Right atrium auricular region (tissue), 2 donors: Measurements from ENCODE around the gene SHISA4. TPM values are rescaled to one million over a fixed set of nuclear protein-coding genes. Genes with fewer than 3 reads are reported as not detected.
"Not testable (repeated sequence)": the region's sequence is repeated elsewhere in the genome, so short reads cannot be mapped to it uniquely, and the experiment has no call there.

Experiments
- DNase-seq: peaks from one replicate; pipeline ENCODE4 v3.0.0-alpha.2; 2019; ENCODE audit warnings: low spot score
- H3K27ac ChIP-seq, 2 donors: fragments of 200-600 bp; sonication (generic); 1 replicate in 1 of 2; 2 replicates in 1 of 2; pipeline ENCODE4 v1.5.1; 2016 to 2019
- H3K27me3 ChIP-seq, 2 donors: fragments of 200-600 bp; sonication (generic); one replicate each; pipeline versions ENCODE4 v1.5.1 to v1.6.0; 2017 to 2019
- H3K36me3 ChIP-seq: fragments of 200-600 bp; sonication (generic); one replicate; pipeline ENCODE4 v1.5.1; 2016
- H3K4me1 ChIP-seq, 2 donors: fragments of 200-600 bp; sonication (generic); one replicate each; pipeline versions ENCODE4 v1.5.1 to v1.6.0; 2017 to 2019
- H3K4me3 ChIP-seq, 2 donors: fragments of 200-600 bp; sonication (generic); 1 replicate in 1 of 2; 2 replicates in 1 of 2; pipeline ENCODE4 v1.5.1; 2017 to 2019; ENCODE audit warnings: mild to moderate bottlenecking in 1 of 2, moderate library complexity in 1 of 2
- H3K9me3 ChIP-seq, 2 donors: fragments of 200-600 bp; sonication (generic); one replicate each; pipeline ENCODE4 v1.5.1; 2019
- total RNA-seq, 2 donors: library from RNA; depleted of rRNA; stranded (reverse); fragments of >200 nt; gene quantifications; one replicate each; pipeline ENCODE4 v1.1.0, GENCODE V29; 2016
- TF ChIP-seq, protein P1 (sequence below), 2 donors: fragments of 200-600 bp; sonication (generic); IDR thresholded peaks; one replicate each; pipeline ENCODE4 v1.5.1; 2019; ENCODE audit warnings: antibody characterized with exemption in 2 of 2

Gene SHISA4
- total RNA-seq, 2 donors from 2014 or later: 74.2 to 176 TPM

DNA sequence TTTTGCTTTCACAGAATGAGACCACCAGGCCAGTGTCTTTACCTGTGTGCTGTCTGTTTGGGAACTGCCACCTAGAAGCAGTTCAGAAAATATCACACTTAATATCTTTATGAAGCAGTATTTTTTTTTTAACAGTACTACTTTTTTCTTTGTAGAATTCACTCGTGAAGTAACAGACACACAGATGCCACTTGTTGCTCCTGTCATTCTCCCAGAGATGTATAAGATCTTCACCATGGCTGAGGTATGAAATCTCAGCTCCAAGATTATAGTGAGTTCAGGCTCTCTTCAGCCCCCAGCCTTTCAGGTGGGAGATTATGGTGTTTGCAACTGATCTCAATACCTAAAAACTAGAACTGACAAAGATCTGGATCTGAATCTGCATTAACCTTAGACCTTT lies 36.7 kb upstream of the SHISA4 start:
- Histone ChIP-seq H3K9me3 (no peaks in the 10 kb centered on the region), H3K4me3 (no peak overlapping the region), H3K27ac (no peak overlapping the region), H3K4me1 (peaks cover 0 to 18% of the 10 kb centered on the region in 2 donors), H3K36me3 (peaks cover 69% of the 10 kb centered on the region), H3K27me3 (no peaks in the 10 kb centered on the region)
- no peak for DNase-seq
- TF ChIP-seq, protein P1, sequence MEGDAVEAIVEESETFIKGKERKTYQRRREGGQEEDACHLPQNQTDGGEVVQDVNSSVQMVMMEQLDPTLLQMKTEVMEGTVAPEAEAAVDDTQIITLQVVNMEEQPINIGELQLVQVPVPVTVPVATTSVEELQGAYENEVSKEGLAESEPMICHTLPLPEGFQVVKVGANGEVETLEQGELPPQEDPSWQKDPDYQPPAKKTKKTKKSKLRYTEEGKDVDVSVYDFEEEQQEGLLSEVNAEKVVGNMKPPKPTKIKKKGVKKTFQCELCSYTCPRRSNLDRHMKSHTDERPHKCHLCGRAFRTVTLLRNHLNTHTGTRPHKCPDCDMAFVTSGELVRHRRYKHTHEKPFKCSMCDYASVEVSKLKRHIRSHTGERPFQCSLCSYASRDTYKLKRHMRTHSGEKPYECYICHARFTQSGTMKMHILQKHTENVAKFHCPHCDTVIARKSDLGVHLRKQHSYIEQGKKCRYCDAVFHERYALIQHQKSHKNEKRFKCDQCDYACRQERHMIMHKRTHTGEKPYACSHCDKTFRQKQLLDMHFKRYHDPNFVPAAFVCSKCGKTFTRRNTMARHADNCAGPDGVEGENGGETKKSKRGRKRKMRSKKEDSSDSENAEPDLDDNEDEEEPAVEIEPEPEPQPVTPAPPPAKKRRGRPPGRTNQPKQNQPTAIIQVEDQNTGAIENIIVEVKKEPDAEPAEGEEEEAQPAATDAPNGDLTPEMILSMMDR (IDR thresholded peaks at IDR 0.05): no peak

DNA sequence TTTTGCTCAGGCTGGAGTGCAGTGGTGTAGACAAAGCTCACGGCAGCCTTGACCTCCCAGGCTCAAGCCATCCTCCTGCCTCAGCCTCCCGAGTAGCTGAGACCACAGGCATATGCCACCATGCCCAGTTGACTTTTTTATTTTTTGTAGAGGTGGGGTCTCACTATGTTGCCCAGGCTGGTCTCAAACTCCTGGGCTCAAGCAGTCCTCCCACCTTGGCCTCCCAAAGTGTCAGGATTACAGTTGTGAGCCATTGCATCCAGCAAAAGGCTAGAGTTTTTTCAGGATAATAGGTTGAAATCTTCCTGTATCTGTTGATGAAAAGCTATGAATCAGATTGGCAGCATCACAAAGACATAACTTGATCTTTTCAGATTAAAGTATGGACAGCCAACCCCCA lies 32.0 kb upstream of the SHISA4 start:
- not testable (repeated sequence) for H3K4me3 ChIP-seq, DNase-seq, H3K4me1 ChIP-seq, H3K9me3 ChIP-seq, H3K27ac ChIP-seq, H3K27me3 ChIP-seq
- H3K36me3 ChIP-seq: peaks cover 82% of the 10 kb centered on the region

DNA sequence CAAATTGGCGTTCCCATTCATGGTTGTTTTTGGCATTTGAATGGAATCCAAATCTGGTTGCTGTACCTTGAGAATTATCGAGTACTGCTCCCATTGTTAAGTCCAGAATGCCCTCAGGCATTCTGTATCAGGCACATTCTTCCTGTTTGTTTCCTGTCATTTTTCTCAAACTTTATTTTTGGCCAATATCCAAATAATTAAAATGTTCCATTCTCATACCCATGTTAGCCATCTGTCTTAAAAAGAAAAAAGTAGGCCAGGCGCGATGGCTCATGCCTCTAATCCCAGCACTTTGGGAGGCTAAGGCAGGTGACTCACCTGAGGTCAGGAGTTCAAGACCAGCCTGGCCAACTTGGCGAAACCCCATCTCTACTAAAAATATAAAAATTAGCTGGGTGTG lies 29.3 kb upstream of the SHISA4 start:
- Histone ChIP-seq H3K27ac (no peak overlapping the region), H3K36me3 (peaks cover 55% of the 10 kb centered on the region), H3K4me1 (no peaks in the 10 kb centered on the region), H3K27me3 (no peaks in the 10 kb centered on the region), H3K9me3 (no peaks in the 10 kb centered on the region), H3K4me3 (no peak overlapping the region)
- no peak for DNase-seq
- TF ChIP-seq, protein P1 (IDR thresholded peaks at IDR 0.05): no peak

DNA sequence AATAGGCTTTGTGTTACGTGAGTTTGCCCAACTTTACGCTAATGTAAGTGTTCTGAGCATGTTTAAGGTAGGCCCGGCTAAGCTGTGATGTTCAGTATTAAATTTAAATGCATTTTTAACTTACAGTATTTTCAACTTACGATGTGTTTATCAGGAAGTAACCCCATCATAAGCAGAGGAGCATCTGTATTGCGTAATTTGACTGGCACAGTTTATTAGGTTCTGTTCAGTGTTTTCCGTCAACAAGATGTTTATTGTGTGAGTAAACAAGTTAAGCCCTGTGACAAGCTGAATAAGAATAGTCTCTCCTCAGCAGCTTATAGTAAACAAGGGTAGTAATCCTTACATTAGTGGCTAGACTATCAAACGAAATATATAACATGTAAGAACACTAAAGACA lies 27.2 kb upstream of the SHISA4 start:
- no peaks in the 10 kb centered on the region for H3K27me3 ChIP-seq
- H3K4me1 ChIP-seq: no peaks in the 10 kb centered on the region
- peaks cover 41% of the 10 kb centered on the region for H3K36me3 ChIP-seq
- no peaks in the 10 kb centered on the region for H3K9me3 ChIP-seq
- H3K4me3 ChIP-seq: no peak overlapping the region
- TF ChIP-seq, protein P1 (IDR thresholded peaks at IDR 0.05): no peak
- no peak for DNase-seq
- H3K27ac ChIP-seq: no peak overlapping the region

DNA sequence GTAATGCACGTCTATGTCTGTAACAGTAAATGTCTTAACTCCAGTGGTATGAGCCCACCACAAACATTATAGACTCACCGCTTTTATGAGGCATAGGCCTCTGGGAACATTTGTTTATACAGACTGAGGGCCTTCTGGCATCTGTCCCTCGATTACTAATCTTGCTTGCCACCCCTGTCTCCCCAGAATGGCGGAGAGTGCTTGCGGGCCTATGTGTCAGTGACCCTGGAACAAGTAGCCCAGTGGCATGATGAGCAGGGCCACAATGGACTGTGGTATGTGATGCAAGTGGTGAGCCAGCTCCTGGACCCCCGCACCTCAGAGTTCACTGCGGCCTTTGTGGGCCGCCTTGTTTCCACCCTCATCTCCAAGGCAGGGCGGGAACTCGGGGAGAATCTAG lies 18.3 kb upstream of the SHISA4 start:
- peaks cover 92% of the 10 kb centered on the region for H3K36me3 ChIP-seq
- no peak overlapping the region for H3K27ac ChIP-seq
- TF ChIP-seq, protein P1 (IDR thresholded peaks at IDR 0.05): no peak
- no peaks in the 10 kb centered on the region for H3K27me3 ChIP-seq
- no peak for DNase-seq
- no peaks in the 10 kb centered on the region for H3K4me1 ChIP-seq
- H3K4me3 ChIP-seq: no peak overlapping the region
- no peaks in the 10 kb centered on the region for H3K9me3 ChIP-seq

DNA sequence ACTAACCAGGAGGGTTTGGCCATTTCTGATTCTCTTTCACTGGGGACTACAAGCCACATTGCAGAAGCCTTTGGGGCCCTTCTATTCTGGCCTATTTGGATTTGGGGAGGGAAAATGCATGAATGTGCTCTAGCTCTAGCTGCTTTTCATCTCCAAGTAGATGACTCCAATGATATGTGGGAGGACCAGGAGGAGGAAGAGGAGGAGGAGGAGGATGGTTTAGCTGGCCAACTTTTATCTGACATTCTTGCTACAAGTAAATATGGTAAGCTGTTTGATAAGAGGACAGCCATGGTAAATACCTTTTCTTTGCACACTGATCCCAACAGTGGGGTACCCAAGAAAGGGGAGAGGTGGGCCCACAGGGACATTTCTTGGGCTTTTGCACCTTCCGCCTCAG lies 14.0 kb upstream of the SHISA4 start:
- H3K36me3 ChIP-seq: peaks cover 57% of the 10 kb centered on the region
- no peak for DNase-seq

More for the DNA sequence above, 14.0 kb upstream of the SHISA4 start:
- Histone ChIP-seq H3K4me1 (peaks cover 0 to 8% of the 10 kb centered on the region in 2 donors), H3K9me3 (no peaks in the 10 kb centered on the region), H3K27ac (no peak overlapping the region), H3K4me3 (no peak overlapping the region), H3K27me3 (no peaks in the 10 kb centered on the region)
- TF ChIP-seq, protein P1 (IDR thresholded peaks at IDR 0.05): no peak
